Gastrocnemius medialis (tissue), 4 donors: Measurements from ENCODE around the gene SULT1C3.

Experiments used
- POLR2A ChIP-seq, 2 donors: fragments of 450-650 bp; IDR thresholded peaks; one replicate each; pipeline ENCODE4 v1.6.1; 2017; ENCODE audit warnings: antibody characterized with exemption in 2 of 2, mild to moderate bottlenecking in 2 of 2, moderate library complexity in 2 of 2
- TF ChIP-seq, protein P1 (sequence below), 5 experiments: fragments of 450-650 bp in 3 of 5; fragments of 200-600 bp in 2 of 5; sonication (generic) in 2 of 5; IDR thresholded peaks in 4 of 5; conservative IDR thresholded peaks in 1 of 5; 1 replicate in 4 of 5; 2 replicates in 1 of 5; pipeline ENCODE4 v1.5.1; 2016 to 2019; ENCODE audit warnings: antibody characterized with exemption in 5 of 5, mild to moderate bottlenecking in 3 of 5, moderate library complexity in 3 of 5

DNA sequence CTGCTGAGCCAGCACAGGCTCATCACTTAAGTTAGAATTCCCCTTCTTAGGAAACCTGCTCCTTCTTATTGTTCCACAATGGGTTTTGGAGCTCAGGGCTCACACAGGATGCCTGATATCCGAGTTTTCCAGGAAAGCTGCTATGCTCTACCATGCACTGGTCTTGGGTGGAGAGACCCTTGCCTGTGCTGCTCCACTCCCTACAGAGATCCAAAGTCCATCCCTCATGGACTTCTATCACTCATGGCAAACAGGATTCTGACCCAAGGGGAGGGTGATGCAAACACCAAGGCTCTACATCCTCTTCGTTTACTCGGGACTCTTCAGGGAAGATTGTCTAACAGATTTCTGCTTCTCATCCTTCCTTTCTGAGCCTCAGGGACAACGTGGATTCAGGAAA, 54.1 kb downstream of the SULT1C3 start:
- TF ChIP-seq, protein P1, sequence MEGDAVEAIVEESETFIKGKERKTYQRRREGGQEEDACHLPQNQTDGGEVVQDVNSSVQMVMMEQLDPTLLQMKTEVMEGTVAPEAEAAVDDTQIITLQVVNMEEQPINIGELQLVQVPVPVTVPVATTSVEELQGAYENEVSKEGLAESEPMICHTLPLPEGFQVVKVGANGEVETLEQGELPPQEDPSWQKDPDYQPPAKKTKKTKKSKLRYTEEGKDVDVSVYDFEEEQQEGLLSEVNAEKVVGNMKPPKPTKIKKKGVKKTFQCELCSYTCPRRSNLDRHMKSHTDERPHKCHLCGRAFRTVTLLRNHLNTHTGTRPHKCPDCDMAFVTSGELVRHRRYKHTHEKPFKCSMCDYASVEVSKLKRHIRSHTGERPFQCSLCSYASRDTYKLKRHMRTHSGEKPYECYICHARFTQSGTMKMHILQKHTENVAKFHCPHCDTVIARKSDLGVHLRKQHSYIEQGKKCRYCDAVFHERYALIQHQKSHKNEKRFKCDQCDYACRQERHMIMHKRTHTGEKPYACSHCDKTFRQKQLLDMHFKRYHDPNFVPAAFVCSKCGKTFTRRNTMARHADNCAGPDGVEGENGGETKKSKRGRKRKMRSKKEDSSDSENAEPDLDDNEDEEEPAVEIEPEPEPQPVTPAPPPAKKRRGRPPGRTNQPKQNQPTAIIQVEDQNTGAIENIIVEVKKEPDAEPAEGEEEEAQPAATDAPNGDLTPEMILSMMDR (IDR thresholded peaks at IDR 0.05 in 4 of 5, conservative IDR thresholded peaks at IDR 0.05 in 1 of 5): no peak
- TF ChIP-seq POLR2A (IDR thresholded peaks at IDR 0.05): no peak
